Effector memory CD4-positive, alpha-beta T cell (primary cell): ENCODE measurements around the gene R3HDM1.
"Not testable (repeated sequence)": the region's sequence is repeated elsewhere in the genome, so short reads cannot be mapped to it uniquely, and the experiment has no call there.

Experiments used
- DNase-seq, 3 donors: peaks; one replicate each; pipeline ENCODE4 v3.0.0-alpha.2; 2020
- H3K27ac ChIP-seq: 2 replicates; pipeline ENCODE4 v1.7.0; 2013; ENCODE audit warnings: mild to moderate bottlenecking, low read length, moderate library complexity; ENCODE audit not compliant: insufficient read depth, poor library complexity, severe bottlenecking
- H3K27me3 ChIP-seq: replicated peaks from 2 replicates; pipeline ENCODE4 v1.7.0; 2013; ENCODE audit warnings: mild to moderate bottlenecking, low read length; ENCODE audit not compliant: insufficient read depth, control insufficient read depth, poor library complexity, severe bottlenecking
- H3K36me3 ChIP-seq: 2 replicates; pipeline ENCODE4 v1.7.0; 2013; ENCODE audit warnings: mild to moderate bottlenecking, low read length, moderate library complexity; ENCODE audit not compliant: control insufficient read depth, insufficient read depth
- H3K4me1 ChIP-seq: 2 replicates; pipeline ENCODE4 v1.7.0; 2013; ENCODE audit warnings: low read length, mild to moderate bottlenecking; ENCODE audit not compliant: control insufficient read depth, insufficient read depth, poor library complexity, severe bottlenecking
- H3K4me3 ChIP-seq: 2 replicates; pipeline ENCODE4 v1.7.0; 2013; ENCODE audit warnings: low read length, low read depth, mild to moderate bottlenecking; ENCODE audit not compliant: insufficient read depth, poor library complexity, severe bottlenecking
- H3K9me3 ChIP-seq: 2 replicates; pipeline ENCODE4 v1.7.0; 2013; ENCODE audit warnings: mild to moderate bottlenecking, low read length, moderate library complexity; ENCODE audit not compliant: control insufficient read depth
- total RNA-seq, 3 donors: gene quantifications; one replicate each; lab custom pipeline; 2026; lab: John Stamatoyannopoulos, UW

R3HDM1 gene
- total RNA-seq = 22.7 to 41.8 (median 25.4) reads per million in 3 donors

- Histone ChIP-seq H3K27ac (peak within 1 kb of the TSS; percentile 93), H3K4me3 (peak within 1 kb of the TSS; percentile 93), H3K9me3 (no peaks in the 10 kb centered on the region), H3K36me3 (no peaks in the 10 kb centered on the region), H3K27me3 (no peaks in the 10 kb centered on the region), H3K4me1 (peaks cover 3% of the 10 kb centered on the region)
- peak; percentile 86 to 94 (median 92) for DNase-seq
Measured at GRCh38 chr2:135531231-135532197, at the start of gene R3HDM1. TSS of gene R3HDM1 (plus strand) at chr2:135531484. CDS start at chr2:135604846, 73,362 bp downstream.

DNA sequence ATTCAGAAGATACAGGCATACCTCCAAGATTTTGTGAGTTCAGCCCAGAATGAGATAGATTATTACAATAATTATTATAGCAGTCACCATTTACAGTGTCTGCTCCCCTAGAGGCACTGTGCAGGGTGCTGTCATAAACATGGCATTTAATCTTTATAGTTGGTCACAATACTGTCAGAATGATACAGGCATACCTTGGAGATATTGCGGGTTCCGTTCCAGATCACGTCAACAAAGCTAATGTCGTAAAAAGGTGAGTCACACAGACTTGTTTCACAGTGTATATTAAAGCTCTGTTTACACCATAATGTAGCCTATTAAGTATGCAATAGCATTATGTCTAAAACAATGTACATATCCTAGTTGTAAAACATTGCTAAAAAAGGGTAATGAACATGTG lies 45.8 kb upstream of the R3HDM1 start:
- H3K4me3 ChIP-seq = no peak overlapping the region
- H3K27me3 ChIP-seq = no peaks in the 10 kb centered on the region
- H3K27ac ChIP-seq = no peak overlapping the region
- no peak for DNase-seq
- no peaks in the 10 kb centered on the region for H3K9me3 ChIP-seq
- no peaks in the 10 kb centered on the region for H3K4me1 ChIP-seq
- H3K36me3 ChIP-seq = no peaks in the 10 kb centered on the region

DNA sequence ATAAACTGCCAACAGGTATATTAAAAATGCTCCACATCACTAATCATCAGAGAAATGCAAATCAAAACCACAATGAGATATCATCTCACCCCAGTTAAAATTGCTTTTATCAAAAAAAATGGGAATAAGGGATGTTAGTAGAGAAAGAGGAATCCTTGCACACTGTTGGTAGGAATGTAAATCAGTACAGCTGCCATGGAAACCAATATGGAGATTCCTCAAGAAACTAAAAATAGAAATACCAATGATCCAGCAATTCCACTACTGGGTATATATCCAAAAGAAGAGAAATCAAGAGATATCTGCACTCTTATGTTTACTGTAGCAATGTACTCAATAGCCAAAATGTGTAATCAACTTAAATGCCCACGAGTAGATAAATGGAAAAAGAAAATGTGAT lies 40.9 kb upstream of the R3HDM1 start:
- H3K9me3 ChIP-seq = no peaks in the 10 kb centered on the region
- no peaks in the 10 kb centered on the region for H3K27me3 ChIP-seq
- DNase-seq = no peak
- H3K4me3 ChIP-seq = no peak overlapping the region
- no peaks in the 10 kb centered on the region for H3K4me1 ChIP-seq
- no peaks in the 10 kb centered on the region for H3K36me3 ChIP-seq
- no peak overlapping the region for H3K27ac ChIP-seq

DNA sequence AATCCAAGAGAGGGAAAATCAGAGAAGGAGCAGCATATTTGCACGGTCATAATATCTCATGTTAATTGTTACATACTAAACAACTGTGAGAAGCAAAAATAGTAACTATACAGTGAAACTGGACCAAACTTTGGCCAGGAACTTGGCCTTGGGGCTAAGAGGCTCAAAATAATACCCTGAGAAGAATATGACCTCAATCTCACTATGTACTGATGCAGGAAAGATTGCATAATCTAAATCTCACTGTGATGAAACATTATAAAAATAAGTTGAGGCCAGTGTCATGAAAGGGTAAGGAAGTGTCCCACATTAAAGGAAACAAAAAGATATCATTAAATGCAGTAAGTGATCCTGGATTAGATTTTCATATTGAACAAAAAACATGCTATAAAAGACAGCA lies 36.8 kb upstream of the R3HDM1 start:
- H3K9me3 ChIP-seq = no peaks in the 10 kb centered on the region
- no peak overlapping the region for H3K27ac ChIP-seq
- no peak for DNase-seq
- H3K4me1 ChIP-seq = no peaks in the 10 kb centered on the region
- H3K4me3 ChIP-seq = no peak overlapping the region
- no peaks in the 10 kb centered on the region for H3K36me3 ChIP-seq
- no peaks in the 10 kb centered on the region for H3K27me3 ChIP-seq

DNA sequence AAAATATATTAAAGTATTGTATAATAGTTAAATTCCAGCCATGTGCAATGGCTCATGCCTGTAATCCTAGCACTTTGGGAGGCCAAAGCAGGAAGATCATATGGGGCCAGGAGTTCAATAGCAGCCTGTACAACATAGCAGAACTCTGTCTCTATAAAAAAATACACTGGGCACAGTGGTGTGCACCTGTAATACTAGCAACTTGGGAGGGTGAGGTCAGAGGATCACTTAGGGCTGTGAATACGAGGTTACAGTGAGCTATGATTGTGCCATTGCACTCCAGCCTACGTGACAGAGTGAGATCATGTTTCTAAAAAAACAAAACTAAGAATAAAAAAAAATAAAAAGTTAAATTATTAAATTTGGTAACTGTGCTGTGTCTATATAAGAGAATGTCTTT lies 36.4 kb upstream of the R3HDM1 start:
- Histone ChIP-seq H3K36me3 (no peaks in the 10 kb centered on the region), H3K4me3 (no peak overlapping the region), H3K4me1 (no peaks in the 10 kb centered on the region), H3K9me3 (no peaks in the 10 kb centered on the region), H3K27ac (no peak overlapping the region), H3K27me3 (no peaks in the 10 kb centered on the region)
- DNase-seq = no peak

GRCh38 chr2:135498588-135498987 lies 32.7 kb upstream of the R3HDM1 start:
- not testable (repeated sequence) for H3K9me3 ChIP-seq, H3K27me3 ChIP-seq, H3K36me3 ChIP-seq, H3K27ac ChIP-seq, H3K4me3 ChIP-seq, DNase-seq, H3K4me1 ChIP-seq

DNA sequence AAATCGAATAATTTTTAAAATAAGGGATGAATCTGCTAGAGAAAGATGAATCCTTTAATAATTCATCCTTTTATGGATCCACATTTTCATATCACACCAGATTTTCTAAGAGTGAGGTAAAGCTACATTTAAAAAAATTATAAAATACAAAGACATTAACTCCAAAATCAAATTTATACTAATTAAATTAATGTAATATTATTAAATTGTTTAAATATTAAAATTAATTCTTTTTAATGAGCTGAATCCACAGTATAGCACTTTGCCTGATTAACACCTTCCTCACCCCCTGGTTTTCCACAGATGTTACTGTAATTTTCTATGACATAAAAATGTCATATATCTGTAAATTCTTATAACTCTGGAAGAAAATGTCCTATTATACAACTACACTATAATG lies 26.5 kb upstream of the R3HDM1 start:
- H3K36me3 ChIP-seq = no peaks in the 10 kb centered on the region
- H3K4me1 ChIP-seq = no peaks in the 10 kb centered on the region
- H3K9me3 ChIP-seq = no peaks in the 10 kb centered on the region
- no peak for DNase-seq
- no peaks in the 10 kb centered on the region for H3K27me3 ChIP-seq
- no peak overlapping the region for H3K27ac ChIP-seq
- H3K4me3 ChIP-seq = no peak overlapping the region

GRCh38 chr2:135510577-135510976 lies 20.7 kb upstream of the R3HDM1 start:
- H3K36me3 ChIP-seq = no peaks in the 10 kb centered on the region
- H3K9me3 ChIP-seq = no peaks in the 10 kb centered on the region
- DNase-seq = no peak

GRCh38 chr2:135512099-135512498 lies 19.2 kb upstream of the R3HDM1 start:
- Histone ChIP-seq H3K4me1 (no peaks in the 10 kb centered on the region), H3K27ac (no peak overlapping the region), H3K27me3 (no peaks in the 10 kb centered on the region), H3K4me3 (no peak overlapping the region), H3K9me3 (no peaks in the 10 kb centered on the region), H3K36me3 (no peaks in the 10 kb centered on the region)
- no peak for DNase-seq

More at GRCh38 chr2:135510577-135510976, 20.7 kb upstream of the R3HDM1 start:
- no peaks in the 10 kb centered on the region for H3K4me1 ChIP-seq
- H3K27me3 ChIP-seq = no peaks in the 10 kb centered on the region
- H3K4me3 ChIP-seq = no peak overlapping the region
- H3K27ac ChIP-seq = no peak overlapping the region

GRCh38 chr2:135525786-135526185 lies 5.5 kb upstream of the R3HDM1 start:
- H3K9me3 ChIP-seq = no peaks in the 10 kb centered on the region
- H3K27me3 ChIP-seq = no peaks in the 10 kb centered on the region
- no peaks in the 10 kb centered on the region for H3K4me1 ChIP-seq
- H3K4me3 ChIP-seq = no peak overlapping the region
- no peaks in the 10 kb centered on the region for H3K36me3 ChIP-seq
- no peak for DNase-seq
- no peak overlapping the region for H3K27ac ChIP-seq
